ENCODE measurements around the gene BCAP31. TPM values are rescaled to one million over a fixed set of nuclear protein-coding genes. Genes with fewer than 3 reads are reported as not detected.
A peak's percentile ranks its signal among the peaks of the same experiment; 100 is the strongest.

BCAP31 gene
- 100 to 1,000 TPM; 168 to 343 (median 285) TPM for total RNA-seq
- polyA plus RNA-seq = 100 to 1,000 TPM; 121 to 274 (median 218) TPM
- long read RNA-seq, donor 1, transcript BCAP31-201 (8 exons, 1,643 nt) = major isoform, 176 of 284 reads
- long read RNA-seq, donor 1, partial matches to known transcripts = 77 of 284 reads
- long read RNA-seq, donor 1, other reads (novel, unspliced or antisense) = 21 of 284 reads
- long read RNA-seq, donor 2, transcript BCAP31-201 (8 exons, 1,643 nt) = major isoform, 129 of 256 reads
- long read RNA-seq, donor 2, transcript BCAP31-207 (8 exons, 1,824 nt) = minor isoform, 5 of 256 reads
- long read RNA-seq, donor 2, partial matches to known transcripts = 95 of 256 reads
- long read RNA-seq, donor 2, other reads (novel, unspliced or antisense) = 23 of 256 reads
- long read RNA-seq, donor 3, transcript BCAP31-201 (8 exons, 1,643 nt) = major isoform, 121 of 205 reads
- long read RNA-seq, donor 3, partial matches to known transcripts = 48 of 205 reads
- long read RNA-seq, donor 3, other reads (novel, unspliced or antisense) = 30 of 205 reads
- long read RNA-seq, donor 4, transcript BCAP31-207 (8 exons, 1,824 nt) = minor isoform, 10 of 560 reads
- long read RNA-seq, donor 4, transcript BCAP31-201 (8 exons, 1,643 nt) = major isoform, 502 of 560 reads
- long read RNA-seq, donor 4, partial matches to known transcripts = 25 of 560 reads
- long read RNA-seq, donor 4, other reads (novel, unspliced or antisense) = 22 of 560 reads
- long read RNA-seq, donor 5, transcript BCAP31-201 (8 exons, 1,643 nt) = major isoform, 750 of 868 reads
- long read RNA-seq, donor 5, transcript BCAP31-207 (8 exons, 1,824 nt) = minor isoform, 24 of 868 reads
- long read RNA-seq, donor 5, partial matches to known transcripts = 47 of 868 reads
- long read RNA-seq, donor 5, other reads (novel, unspliced or antisense) = 46 of 868 reads
- long read RNA-seq, donor 6, transcript BCAP31-201 (8 exons, 1,643 nt) = major isoform, 206 of 237 reads
- long read RNA-seq, donor 6, partial matches to known transcripts = 22 of 237 reads
- long read RNA-seq, donor 6, other reads (novel, unspliced or antisense) = 4 of 237 reads
- long read RNA-seq, donor 7, transcript BCAP31-209 (2 exons, 893 nt) = minor isoform, 7 of 156 reads
- long read RNA-seq, donor 7, transcript BCAP31-201 (8 exons, 1,643 nt) = major isoform, 90 of 156 reads
- long read RNA-seq, donor 7, partial matches to known transcripts = 41 of 156 reads
- long read RNA-seq, donor 7, other reads (novel, unspliced or antisense) = 14 of 156 reads
- long read RNA-seq, donor 8, transcript BCAP31-201 (8 exons, 1,643 nt) = major isoform, 232 of 424 reads
- long read RNA-seq, donor 8, transcript BCAP31-209 (2 exons, 893 nt) = minor isoform, 5 of 424 reads
- long read RNA-seq, donor 8, transcript BCAP31-207 (8 exons, 1,824 nt) = minor isoform, 8 of 424 reads
- long read RNA-seq, donor 8, partial matches to known transcripts = 109 of 424 reads
- long read RNA-seq, donor 8, other reads (novel, unspliced or antisense) = 66 of 424 reads
- long read RNA-seq, donor 9, transcript BCAP31-201 (8 exons, 1,643 nt) = major isoform, 113 of 155 reads
- long read RNA-seq, donor 9, partial matches to known transcripts = 23 of 155 reads
- long read RNA-seq, donor 9, other reads (novel, unspliced or antisense) = 12 of 155 reads
- long read RNA-seq, donor 10, transcript BCAP31-201 (8 exons, 1,643 nt) = major isoform, 92 of 122 reads
- long read RNA-seq, donor 10, partial matches to known transcripts = 8 of 122 reads
- long read RNA-seq, donor 10, other reads (novel, unspliced or antisense) = 16 of 122 reads

DNA sequence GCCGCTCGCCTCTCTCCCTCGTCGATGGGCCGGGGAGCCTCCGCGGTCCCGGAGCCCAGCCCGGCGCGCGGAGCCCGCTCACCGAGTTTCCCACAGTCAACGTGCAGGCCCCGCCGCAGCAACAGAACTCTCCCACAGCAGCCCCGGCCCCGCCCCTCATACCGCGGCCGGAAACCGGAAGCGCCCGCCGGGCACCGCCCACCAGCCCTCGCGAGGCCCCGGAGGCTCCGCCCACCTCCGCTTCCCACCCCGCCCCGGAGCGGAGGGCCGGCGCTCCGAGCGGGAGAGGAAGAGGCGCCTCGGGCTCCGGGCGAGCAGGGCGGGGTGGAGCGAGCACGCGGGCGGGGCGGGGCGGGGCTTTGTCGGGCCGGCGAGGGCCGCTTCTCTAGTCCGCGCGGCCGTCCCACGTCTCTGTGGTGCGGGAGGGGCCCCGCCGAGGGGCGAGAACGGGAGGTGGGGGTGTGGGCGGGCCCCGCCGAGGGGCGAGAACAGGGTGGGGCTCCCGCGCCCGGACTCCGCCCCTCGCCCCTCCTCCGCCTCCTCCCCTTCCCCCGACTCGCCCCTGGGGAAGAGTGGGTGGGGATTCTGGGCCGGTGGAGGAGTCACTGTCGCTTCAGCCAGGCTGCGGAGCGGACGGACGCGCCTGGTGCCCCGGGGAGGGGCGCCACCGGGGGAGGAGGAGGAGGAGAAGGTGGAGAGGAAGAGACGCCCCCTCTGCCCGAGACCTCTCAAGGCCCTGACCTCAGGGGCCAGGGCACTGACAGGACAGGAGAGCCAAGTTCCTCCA lies at the start of gene BCAP31, which contains the start of gene ABCD1:
BCAP31 (minus strand) TSS at position 136 of the 787 bp plus-strand sequence. CDS start 1,143 bp downstream, outside the sequence.
ABCD1 (plus strand) TSS at position 605 of the 787 bp plus-strand sequence. CDS start 411 bp downstream, outside the sequence.
- Histone ChIP-seq H3K27me3 (no peaks in the 10 kb centered on the region), H3K36me3 (replicated peaks in 1 of 2) (peaks cover 0 to 17% of the 10 kb centered on the region in 2 donors)
- TF ChIP-seq, protein P1, sequence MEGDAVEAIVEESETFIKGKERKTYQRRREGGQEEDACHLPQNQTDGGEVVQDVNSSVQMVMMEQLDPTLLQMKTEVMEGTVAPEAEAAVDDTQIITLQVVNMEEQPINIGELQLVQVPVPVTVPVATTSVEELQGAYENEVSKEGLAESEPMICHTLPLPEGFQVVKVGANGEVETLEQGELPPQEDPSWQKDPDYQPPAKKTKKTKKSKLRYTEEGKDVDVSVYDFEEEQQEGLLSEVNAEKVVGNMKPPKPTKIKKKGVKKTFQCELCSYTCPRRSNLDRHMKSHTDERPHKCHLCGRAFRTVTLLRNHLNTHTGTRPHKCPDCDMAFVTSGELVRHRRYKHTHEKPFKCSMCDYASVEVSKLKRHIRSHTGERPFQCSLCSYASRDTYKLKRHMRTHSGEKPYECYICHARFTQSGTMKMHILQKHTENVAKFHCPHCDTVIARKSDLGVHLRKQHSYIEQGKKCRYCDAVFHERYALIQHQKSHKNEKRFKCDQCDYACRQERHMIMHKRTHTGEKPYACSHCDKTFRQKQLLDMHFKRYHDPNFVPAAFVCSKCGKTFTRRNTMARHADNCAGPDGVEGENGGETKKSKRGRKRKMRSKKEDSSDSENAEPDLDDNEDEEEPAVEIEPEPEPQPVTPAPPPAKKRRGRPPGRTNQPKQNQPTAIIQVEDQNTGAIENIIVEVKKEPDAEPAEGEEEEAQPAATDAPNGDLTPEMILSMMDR (IDR thresholded peaks at IDR 0.05) = no peak
- TF ChIP-seq POLR2A (IDR thresholded peaks at IDR 0.05) = peak; percentile 88 to 93

GRCh38 chrX:153773218-153773611 lies 49.0 kb upstream of the BCAP31 start:
- H3K4me1 ChIP-seq (replicated peaks in 1 of 2) = no peaks in the 10 kb centered on the region
- H3K9me3 ChIP-seq (replicated peaks in 1 of 3) = no peaks in the 10 kb centered on the region
- no peak overlapping the region for H3K4me3 ChIP-seq
- peaks cover 0 to 16% of the 10 kb centered on the region in 2 donors for H3K36me3 ChIP-seq (replicated peaks in 1 of 2)
- intact Hi-C loops (cut with DNase I) = no loop called here
- DNase-seq = no peak
- no peaks in the 10 kb centered on the region for H3K27me3 ChIP-seq
- TF ChIP-seq POLR2A (IDR thresholded peaks at IDR 0.05) = no peak
- TF ChIP-seq, protein P1 (IDR thresholded peaks at IDR 0.05) = no peak
- H3K27ac ChIP-seq = no peak overlapping the region
- 92 to 100% (median 96%) methylated on average over 2 to 23 of the region's 23 CpGs; no CpG with 5 or more reads in 1 of the 4 donors for WGBS, 4 donors

More for the DNA sequence above, at the start of gene BCAP31, which contains the start of gene ABCD1:
- peak; percentile 89 to 91 (median 90) for DNase-seq
- H3K4me1 ChIP-seq (replicated peaks in 1 of 2) = peaks cover 37 to 39% of the 10 kb centered on the region in 2 donors
- intact Hi-C loops (cut with DNase I) = no loop called here
- no peaks in the 10 kb centered on the region for H3K9me3 ChIP-seq (replicated peaks in 1 of 3)
- peak within 1 kb of the TSS in 3 of 4 donors; percentile 17 to 74 (median 18) for H3K4me3 ChIP-seq
- 1 to 28% (median 18%) methylated on average over 12 to 61 of the region's 88 CpGs; no CpG with 5 or more reads in 1 of the 4 donors for WGBS, 4 donors
- H3K27ac ChIP-seq = peak within 1 kb of the TSS; percentile 60 to 96 (median 89)

Data from adrenal gland (tissue), 19 donors.